Retinal pigment epithelial cell (primary cell): ENCODE data around the gene TRIM15.
"Not testable (repeated sequence)": the region's sequence is repeated elsewhere in the genome, so short reads cannot be mapped to it uniquely, and the experiment has no call there.

Experiments
- DNase-seq: peaks from one replicate; pipeline ENCODE4 v3.0.0-alpha.2; 2010; ENCODE audit warnings: low read depth
- H3K4me3 ChIP-seq: 2 replicates; pipeline ENCODE4 v1.5.1; 2011; ENCODE audit warnings: mild to moderate bottlenecking, low read length, control low read depth, moderate library complexity
- TF ChIP-seq, protein P1 (sequence below): conservative IDR thresholded peaks from 2 replicates; pipeline ENCODE4 v1.5.1; 2011; ENCODE audit warnings: low read depth, low read length, control low read depth, inconsistent platforms

Gene TRIM15

DNA sequence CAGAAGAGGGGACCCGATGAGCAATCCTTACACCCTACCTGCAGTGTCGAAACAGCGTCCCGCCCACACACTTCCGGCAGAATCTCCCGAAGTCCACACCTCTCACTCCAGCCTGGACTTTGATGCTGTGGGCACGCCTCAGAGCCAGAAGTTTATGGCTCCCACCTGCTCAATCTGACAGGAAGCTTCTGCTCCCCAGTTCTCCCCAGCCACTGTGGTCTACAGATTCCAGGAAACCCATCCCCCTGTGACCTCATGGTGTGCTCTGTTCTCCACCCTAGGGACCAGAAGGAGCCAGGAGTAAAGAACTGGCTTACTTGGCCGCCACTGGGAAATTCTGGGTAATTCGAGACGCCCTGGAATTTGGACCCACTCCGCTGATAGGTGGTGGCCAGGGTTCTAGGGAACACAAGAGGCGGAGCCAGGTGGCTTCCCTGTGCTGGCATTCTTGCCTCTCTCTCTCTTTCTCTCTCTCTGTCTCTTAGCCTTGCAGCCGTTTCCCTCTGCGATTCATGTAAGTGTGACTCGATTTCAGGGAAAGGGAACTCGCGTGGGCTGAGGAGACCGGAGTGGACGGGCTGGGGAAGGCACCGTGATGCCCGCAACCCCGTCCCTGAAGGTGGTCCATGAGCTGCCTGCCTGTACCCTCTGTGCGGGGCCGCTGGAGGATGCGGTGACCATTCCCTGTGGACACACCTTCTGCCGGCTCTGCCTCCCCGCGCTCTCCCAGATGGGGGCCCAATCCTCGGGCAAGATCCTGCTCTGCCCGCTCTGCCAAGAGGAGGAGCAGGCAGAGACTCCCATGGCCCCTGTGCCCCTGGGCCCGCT, at the start of gene TRIM15:
Gene TRIM15, plus strand, starts transcription at position 457 of the 828 bp plus-strand sequence. Its CDS starts 139 bp downstream, at position 596.
- no peak for DNase-seq
- TF ChIP-seq, protein P1, sequence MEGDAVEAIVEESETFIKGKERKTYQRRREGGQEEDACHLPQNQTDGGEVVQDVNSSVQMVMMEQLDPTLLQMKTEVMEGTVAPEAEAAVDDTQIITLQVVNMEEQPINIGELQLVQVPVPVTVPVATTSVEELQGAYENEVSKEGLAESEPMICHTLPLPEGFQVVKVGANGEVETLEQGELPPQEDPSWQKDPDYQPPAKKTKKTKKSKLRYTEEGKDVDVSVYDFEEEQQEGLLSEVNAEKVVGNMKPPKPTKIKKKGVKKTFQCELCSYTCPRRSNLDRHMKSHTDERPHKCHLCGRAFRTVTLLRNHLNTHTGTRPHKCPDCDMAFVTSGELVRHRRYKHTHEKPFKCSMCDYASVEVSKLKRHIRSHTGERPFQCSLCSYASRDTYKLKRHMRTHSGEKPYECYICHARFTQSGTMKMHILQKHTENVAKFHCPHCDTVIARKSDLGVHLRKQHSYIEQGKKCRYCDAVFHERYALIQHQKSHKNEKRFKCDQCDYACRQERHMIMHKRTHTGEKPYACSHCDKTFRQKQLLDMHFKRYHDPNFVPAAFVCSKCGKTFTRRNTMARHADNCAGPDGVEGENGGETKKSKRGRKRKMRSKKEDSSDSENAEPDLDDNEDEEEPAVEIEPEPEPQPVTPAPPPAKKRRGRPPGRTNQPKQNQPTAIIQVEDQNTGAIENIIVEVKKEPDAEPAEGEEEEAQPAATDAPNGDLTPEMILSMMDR, result no peak
- H3K4me3 ChIP-seq, result no peak within 1 kb of the TSS

DNA sequence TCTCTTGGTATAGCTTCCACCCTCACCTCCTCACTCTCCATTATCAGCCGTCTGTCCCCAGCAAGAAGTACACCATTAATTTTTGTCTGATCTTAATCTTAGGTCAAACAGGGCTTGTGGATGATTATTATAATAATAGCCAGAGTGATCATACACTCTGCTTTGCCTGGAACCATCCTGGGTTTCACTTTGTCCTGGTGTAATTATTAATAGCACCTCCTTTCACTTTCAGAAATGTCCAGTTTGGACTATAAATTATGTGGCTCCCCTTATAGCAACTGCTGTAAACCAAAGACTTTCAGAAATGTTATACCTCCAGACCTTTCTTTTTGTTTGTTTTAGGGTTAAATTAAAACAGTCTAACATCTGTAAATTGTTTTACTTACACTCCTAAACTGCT, 49.5 kb upstream of the TRIM15 start:
- H3K4me3 ChIP-seq, result no peak overlapping the region
- TF ChIP-seq, protein P1, result no peak
- no peak for DNase-seq

DNA sequence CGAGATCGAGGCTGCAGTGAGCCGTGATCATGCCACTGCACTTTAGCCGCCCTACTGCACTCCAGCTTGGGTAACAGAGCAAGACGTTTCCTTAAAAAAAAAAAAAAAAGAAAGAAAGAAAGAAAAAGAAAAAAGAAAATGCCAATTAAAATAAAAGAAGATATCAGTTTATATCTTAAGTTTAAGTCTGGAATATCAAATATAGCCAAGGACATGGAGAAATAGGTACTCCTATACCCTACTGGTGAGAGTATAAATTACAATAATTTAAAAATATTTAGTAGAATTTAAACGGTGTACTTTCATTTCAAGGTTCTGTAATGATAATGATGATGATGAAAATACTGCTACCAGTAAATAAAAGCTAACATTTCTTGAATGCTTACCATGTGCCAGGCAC, 46.6 kb upstream of the TRIM15 start:
- H3K4me3 ChIP-seq, result no peak overlapping the region
- TF ChIP-seq, protein P1, result no peak
- DNase-seq, result no peak

DNA sequence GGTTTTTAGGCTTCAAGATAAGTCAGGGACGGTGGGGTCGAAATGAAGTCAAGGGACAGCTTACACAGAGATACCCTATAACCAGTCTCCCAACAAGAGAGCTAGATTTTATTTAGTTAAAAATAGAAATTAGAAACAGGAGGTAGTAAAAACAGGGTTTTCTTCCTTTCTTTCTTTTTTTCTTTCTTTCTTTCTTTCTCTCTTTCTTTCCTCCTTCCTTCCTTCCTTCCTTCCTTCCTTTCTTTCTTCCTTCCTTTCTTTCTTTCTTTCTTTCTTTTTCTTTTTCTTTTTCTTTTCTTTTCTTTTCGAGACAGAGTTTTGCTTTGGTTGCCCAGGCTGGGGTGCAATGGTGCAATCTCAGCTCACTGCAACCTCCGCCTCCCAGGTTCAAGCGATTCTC, 44.7 kb upstream of the TRIM15 start:
- DNase-seq, H3K4me3 ChIP-seq: not testable (repeated sequence)

DNA sequence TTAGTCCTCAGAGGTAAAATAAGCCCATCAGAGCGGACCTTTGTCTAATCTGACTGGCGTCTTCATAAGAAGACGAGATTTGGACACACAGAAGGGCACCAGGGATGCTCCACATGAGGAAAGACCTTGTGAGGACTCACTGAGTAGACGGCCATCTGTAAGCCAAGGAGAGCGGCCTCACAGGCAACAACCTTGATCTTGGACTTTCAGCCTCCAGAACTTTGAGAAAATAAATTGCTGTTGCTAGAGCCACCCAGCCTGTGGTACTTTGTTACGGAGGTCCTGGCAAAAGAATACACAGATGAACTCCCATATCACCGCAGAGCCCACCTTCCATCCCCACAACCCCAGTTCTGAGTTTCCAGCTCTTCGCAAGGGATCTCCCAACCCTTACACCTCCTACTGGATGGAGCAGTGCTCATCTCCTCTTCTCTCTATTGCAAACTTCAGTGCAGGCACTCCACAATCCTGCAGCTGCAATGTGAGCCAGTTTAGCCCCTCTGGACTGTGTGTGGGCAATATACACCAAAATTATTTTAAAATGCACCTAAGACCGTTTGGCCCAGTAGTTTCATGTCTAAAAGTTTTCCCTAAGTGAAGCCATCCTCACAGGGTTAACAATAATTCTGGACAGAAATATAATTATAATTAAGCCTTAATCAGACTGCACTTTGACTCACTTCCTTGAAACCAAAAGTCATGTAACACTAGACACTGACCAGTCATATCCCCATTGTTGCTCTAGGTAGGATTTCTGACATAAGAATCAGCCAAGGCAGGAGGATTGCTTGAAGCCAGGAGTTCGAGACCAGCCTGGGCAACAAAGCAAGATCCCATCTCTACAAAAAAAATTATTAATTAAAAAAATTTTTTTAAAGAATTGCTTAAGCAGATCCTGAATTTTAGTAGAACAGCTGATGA, 41.6 kb upstream of the TRIM15 start:
- no peak for DNase-seq
- H3K4me3 ChIP-seq, result no peak overlapping the region
- TF ChIP-seq, protein P1, result no peak

DNA sequence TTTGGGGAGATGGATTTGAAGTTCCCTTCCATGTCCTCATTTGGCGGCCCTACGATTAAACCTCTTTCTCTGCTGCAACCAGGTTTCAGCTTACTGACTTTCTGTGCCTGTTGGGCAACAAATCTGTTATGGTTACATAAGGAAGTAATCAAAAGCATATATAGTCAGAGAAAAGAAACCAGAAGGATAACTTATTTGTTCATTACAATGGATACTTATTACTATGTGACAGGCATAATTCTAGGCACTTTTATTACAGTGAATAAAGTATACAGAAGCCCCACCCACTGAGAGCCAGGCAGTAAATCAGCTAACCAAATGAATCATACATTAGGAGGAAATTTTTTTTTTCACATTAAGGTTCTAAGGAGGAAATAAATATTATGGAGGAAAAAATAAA, 40.8 kb upstream of the TRIM15 start:
- DNase-seq, result no peak
- TF ChIP-seq, protein P1, result no peak

DNA sequence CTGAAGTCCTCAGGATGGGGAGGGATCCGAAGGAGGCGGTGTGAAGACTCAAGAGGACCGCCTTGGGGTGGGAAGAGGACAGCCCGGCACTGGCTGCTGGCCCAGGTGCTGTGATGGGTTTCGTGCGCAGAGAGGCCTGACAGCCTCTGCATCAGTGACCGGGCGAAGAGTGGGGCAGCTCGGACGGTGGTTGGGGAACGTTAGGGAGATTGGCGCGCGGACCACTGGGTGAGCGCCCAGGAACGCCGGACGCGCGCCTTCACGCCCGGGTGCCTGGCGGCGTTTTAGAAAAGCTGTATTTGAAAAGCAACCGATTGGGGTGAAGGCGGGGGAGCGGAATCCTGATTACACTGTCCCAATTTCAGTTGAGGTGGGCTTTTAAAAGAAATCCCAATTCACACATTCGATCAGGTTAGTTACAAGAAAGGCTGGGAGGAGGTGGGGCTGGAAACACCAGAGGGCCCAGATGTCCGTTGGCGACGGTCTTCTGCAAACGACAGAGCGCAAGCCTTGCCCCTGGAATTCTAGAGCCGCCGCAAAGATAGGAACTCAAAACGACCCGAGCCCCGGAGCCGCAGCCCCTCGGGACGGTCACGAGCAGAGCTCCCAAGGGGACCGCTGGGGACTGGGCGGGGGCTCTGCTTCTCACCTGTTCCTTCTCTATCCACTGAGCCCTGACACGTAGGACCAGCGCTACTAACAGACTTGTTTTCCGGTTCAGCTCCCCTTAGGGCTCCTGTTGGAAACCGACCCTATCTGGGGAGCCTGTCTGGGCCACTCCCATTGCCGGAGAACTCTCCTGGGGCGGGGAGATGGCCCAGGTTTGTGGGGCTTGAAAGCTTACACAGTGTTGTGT, 35.9 kb upstream of the TRIM15 start:
- peak overlapping the region; percentile 4 for H3K4me3 ChIP-seq
- TF ChIP-seq, protein P1, result no peak
- no peak for DNase-seq

More for the DNA sequence above, 40.8 kb upstream of the TRIM15 start:
- no peak overlapping the region for H3K4me3 ChIP-seq
